ENCODE data around the gene CTBP2. TPM values are rescaled to one million over a fixed set of nuclear protein-coding genes. Genes with fewer than 3 reads are reported as not detected.

Gene CTBP2
- total RNA-seq, 1 experiment from 2014 or later: 212 TPM

DNA sequence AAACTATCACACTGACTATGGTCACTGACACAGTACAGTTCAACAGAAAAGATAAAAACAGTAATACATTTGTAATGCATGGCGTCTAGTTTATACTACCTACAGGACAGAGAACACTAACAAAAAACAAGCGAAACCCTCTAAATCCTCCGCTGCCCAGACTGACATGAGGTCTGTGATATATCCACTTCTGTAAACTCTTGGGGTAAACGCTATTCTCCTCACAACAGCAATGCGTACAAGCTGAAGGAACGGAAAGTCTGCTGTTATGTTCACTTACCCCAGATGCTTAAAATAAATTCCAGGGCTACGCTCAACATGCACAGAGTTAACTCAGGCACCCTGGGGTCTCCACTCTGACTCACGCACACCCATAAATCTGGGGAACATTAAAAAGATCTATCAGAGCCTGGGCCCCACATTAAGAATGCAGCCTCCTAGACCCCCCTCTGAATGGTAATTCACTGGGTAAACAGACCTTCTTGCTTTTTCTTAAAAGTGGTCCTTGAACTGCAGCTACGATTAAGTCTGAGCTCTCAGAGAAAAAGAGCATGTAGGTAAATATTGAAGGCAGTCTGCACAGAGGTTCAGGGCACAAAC, 105.6 kb downstream of the CTBP2 start:
- no peak overlapping the region for H2AK5ac ChIP-seq (ENCODE audit: insufficient read length, low read length)
- Mint-ChIP-seq H3K9me3 (peaks cover 0 to 2% of the 10 kb centered on the region in 2 experiments; a peak in 1 of 5 replicates), H3K4me1 (peaks cover 68 to 69% of the 10 kb centered on the region in 2 experiments), H3K27me3 (ENCODE audit: low read depth) (no peaks in the 10 kb centered on the region), H3K36me3 (ENCODE audit: insufficient read depth in 1 of 3, low read depth in 3 of 3) (peaks cover 52 to 76% (median 63%) of the 10 kb centered on the region in 3 experiments), H3K27ac (peak overlapping the region in 2 of 3 experiments; percentile 40 to 87; a peak in 1 of 7 replicates), H3K4me3 (no peak overlapping the region)
- no peak overlapping the region for H3T11ph ChIP-seq (ENCODE audit: low read length)
- H3K23ac ChIP-seq (ENCODE audit: insufficient read length, low read depth, low read length): no peak overlapping the region
- H3K56ac ChIP-seq (ENCODE audit: insufficient read length, low read depth, low read length): no peak overlapping the region
- H4K5ac ChIP-seq (ENCODE audit: insufficient read length, low read depth, low read length): no peak overlapping the region
- no peak overlapping the region for H2BK15ac ChIP-seq (ENCODE audit: low read depth, low read length)
- no peak overlapping the region for H4K91ac ChIP-seq (ENCODE audit: insufficient read length, low read depth, low read length)
- no peak overlapping the region for H4K8ac ChIP-seq (replicated peaks; ENCODE audit: insufficient read length, low read depth, low read length)
- H3K23me2 ChIP-seq (ENCODE audit: insufficient read length, low read depth, low read length, poor library complexity, severe bottlenecking): no peaks in the 10 kb centered on the region
- H2BK120ac ChIP-seq (ENCODE audit: low read depth, low read length, poor library complexity, severe bottlenecking): no peak overlapping the region
- no peaks in the 10 kb centered on the region for H4K20me1 ChIP-seq (ENCODE audit: control insufficient read depth, insufficient read depth, insufficient read length)
- H3K4me2 ChIP-seq (ENCODE audit: insufficient read depth, insufficient read length, low read length): no peak overlapping the region
- no peak overlapping the region for H3K4ac ChIP-seq (ENCODE audit: low read depth, low read length)
- H3K79me1 ChIP-seq (ENCODE audit: insufficient read depth, low read depth, low read length, poor library complexity, severe bottlenecking): peaks cover 22% of the 10 kb centered on the region
- H2BK5ac ChIP-seq (ENCODE audit: insufficient read length, low read length): no peak overlapping the region
- no peak for DNase-seq
- no peak overlapping the region for H3K27ac ChIP-seq (ENCODE audit: insufficient read length, low read depth, low read length)
- H2AFZ ChIP-seq (ENCODE audit: low read length): no peak overlapping the region
- H3K9me3 ChIP-seq (ENCODE audit: control insufficient read depth, low read depth, low read length): no peaks in the 10 kb centered on the region
- H3K4me1 ChIP-seq (ENCODE audit: insufficient read depth, low read length): peaks cover 9% of the 10 kb centered on the region; the same call in 1 of the 2 replicates
- WGBS (ENCODE audit: extremely low coverage, insufficient read length, low lambda C conversion rate): no CpG with 5 or more reads among the region's 9 CpGs
- H2BK20ac ChIP-seq (ENCODE audit: low read depth, low read length, poor library complexity, severe bottlenecking): no peak overlapping the region
- peaks cover 56% of the 10 kb centered on the region; the same call in 1 of the 2 replicates for H3K79me2 ChIP-seq (ENCODE audit: insufficient read depth, low read length)
- H3K27me3 ChIP-seq (ENCODE audit: insufficient read depth, low read length): no peaks in the 10 kb centered on the region
- no peak overlapping the region for H2BK12ac ChIP-seq (ENCODE audit: insufficient read length, low read depth, low read length)
- H3K14ac ChIP-seq (ENCODE audit: insufficient read depth, low read length): no peak overlapping the region; the same call in 1 of the 2 replicates
- no peak overlapping the region for H3K18ac ChIP-seq (ENCODE audit: insufficient read length, low read depth, low read length)
- TF ChIP-seq, protein P1, sequence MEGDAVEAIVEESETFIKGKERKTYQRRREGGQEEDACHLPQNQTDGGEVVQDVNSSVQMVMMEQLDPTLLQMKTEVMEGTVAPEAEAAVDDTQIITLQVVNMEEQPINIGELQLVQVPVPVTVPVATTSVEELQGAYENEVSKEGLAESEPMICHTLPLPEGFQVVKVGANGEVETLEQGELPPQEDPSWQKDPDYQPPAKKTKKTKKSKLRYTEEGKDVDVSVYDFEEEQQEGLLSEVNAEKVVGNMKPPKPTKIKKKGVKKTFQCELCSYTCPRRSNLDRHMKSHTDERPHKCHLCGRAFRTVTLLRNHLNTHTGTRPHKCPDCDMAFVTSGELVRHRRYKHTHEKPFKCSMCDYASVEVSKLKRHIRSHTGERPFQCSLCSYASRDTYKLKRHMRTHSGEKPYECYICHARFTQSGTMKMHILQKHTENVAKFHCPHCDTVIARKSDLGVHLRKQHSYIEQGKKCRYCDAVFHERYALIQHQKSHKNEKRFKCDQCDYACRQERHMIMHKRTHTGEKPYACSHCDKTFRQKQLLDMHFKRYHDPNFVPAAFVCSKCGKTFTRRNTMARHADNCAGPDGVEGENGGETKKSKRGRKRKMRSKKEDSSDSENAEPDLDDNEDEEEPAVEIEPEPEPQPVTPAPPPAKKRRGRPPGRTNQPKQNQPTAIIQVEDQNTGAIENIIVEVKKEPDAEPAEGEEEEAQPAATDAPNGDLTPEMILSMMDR (conservative IDR thresholded peaks at IDR 0.05): no peak
- H3K9ac ChIP-seq (ENCODE audit: extremely low read depth, insufficient read length, low read length): no peak overlapping the region
